Tibial nerve (tissue), 4 donors: Measurements from ENCODE around the gene SYDE2.

Source experiments
- CTCF ChIP-seq, 5 experiments: fragments of 200-600 bp in 3 of 5; fragments of 450-650 bp in 2 of 5; sonication (generic) in 3 of 5; IDR thresholded peaks; one replicate each; pipeline ENCODE4 v1.5.1; 2016 to 2019; ENCODE audit warnings: antibody characterized with exemption in 5 of 5, mild to moderate bottlenecking in 3 of 5, moderate library complexity in 2 of 5
- EP300 ChIP-seq, 2 donors: sonication (generic); formaldehyde crosslinking; IDR thresholded peaks; one replicate each; pipeline ENCODE4 v1.6.1; 2017; ENCODE audit warnings: antibody characterized with exemption in 2 of 2, mild to moderate bottlenecking in 1 of 2

DNA sequence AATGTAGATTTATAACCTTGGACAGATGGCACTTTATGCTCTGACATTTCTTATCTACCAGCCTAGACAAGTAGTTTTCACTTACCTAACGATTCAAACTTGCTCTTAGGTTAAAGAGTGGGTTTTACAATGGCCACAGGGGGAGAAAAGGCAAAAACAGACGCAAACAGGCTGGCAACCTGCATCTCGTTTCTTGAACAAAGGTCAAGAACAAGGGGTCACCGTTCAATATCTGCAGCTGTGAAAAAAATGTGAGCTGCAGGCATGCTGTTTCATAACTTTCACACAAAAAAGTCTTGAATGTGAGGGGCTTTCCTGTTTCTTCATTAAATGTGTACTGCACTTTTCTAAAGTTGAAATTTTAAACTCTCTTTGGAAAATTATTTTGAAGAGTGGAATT is 49.4 kb downstream of the SYDE2 start:
- no peak for TF ChIP-seq CTCF (IDR thresholded peaks at IDR 0.05)
- TF ChIP-seq EP300 (IDR thresholded peaks at IDR 0.05): no peak
